ENCODE results near the gene POLR2E. TPM values are rescaled to one million over a fixed set of nuclear protein-coding genes. Genes with fewer than 3 reads are reported as not detected.

The POLR2E gene
- total RNA-seq, 1 donor from 2014 or later = 155 TPM

GRCh38 chr19:1123381-1123780 lies 28.2 kb upstream of the POLR2E start:
- H3K9me3 ChIP-seq = no peaks in the 10 kb centered on the region
- H3K27ac ChIP-seq = no peak overlapping the region
- TF ChIP-seq CTCF (IDR thresholded peaks at IDR 0.05) = no peak
- DNase-seq (no peak), ATAC-seq (no peak)
- H3K4me1 ChIP-seq = no peaks in the 10 kb centered on the region
- no peaks in the 10 kb centered on the region for H3K27me3 ChIP-seq
- peaks cover 98% of the 10 kb centered on the region for H3K36me3 ChIP-seq
- intact Hi-C loops (cut with DNase I) = loop anchor here (10.0 kb wide), 1 partner anchor 51 kb away; the partner anchor contains the start of gene SBNO2
- no peak overlapping the region for H3K4me3 ChIP-seq

GRCh38 chr19:1122972-1123363 lies 27.8 kb upstream of the POLR2E start:
- no peaks in the 10 kb centered on the region for H3K9me3 ChIP-seq
- no peaks in the 10 kb centered on the region for H3K27me3 ChIP-seq
- H3K27ac ChIP-seq = no peak overlapping the region
- intact Hi-C loops (cut with DNase I) = loop anchor here (10.0 kb wide), 1 partner anchor 52 kb away; the partner anchor contains the start of gene SBNO2
- H3K4me3 ChIP-seq = no peak overlapping the region
- TF ChIP-seq CTCF (IDR thresholded peaks at IDR 0.05) = no peak
- DNase-seq (peak; percentile 89), ATAC-seq (peak; percentile 85)
- H3K4me1 ChIP-seq = no peaks in the 10 kb centered on the region
- peaks cover 99% of the 10 kb centered on the region for H3K36me3 ChIP-seq

- H3K36me3 ChIP-seq = peaks cover 99% of the 10 kb centered on the region
Observed at GRCh38 chr19:1122021-1122971, 27.1 kb upstream of the POLR2E start.

GRCh38 chr19:1121395-1121794 lies 26.2 kb upstream of the POLR2E start:
- Histone ChIP-seq H3K27me3 (no peaks in the 10 kb centered on the region), H3K4me3 (no peak overlapping the region), H3K36me3 (peaks cover 99% of the 10 kb centered on the region), H3K4me1 (no peaks in the 10 kb centered on the region), H3K27ac (no peak overlapping the region), H3K9me3 (no peaks in the 10 kb centered on the region)
- ATAC-seq = no peak
- intact Hi-C loops (cut with DNase I) = loop anchor here (10.0 kb wide), 1 partner anchor 53 kb away; the partner anchor contains the start of gene SBNO2
- TF ChIP-seq CTCF (IDR thresholded peaks at IDR 0.05) = no peak
- DNase-seq = no peak

More at GRCh38 chr19:1122021-1122971, 27.1 kb upstream of the POLR2E start:
- intact Hi-C loops (cut with DNase I) = loop anchor here (10.0 kb wide), 1 partner anchor 53 kb away; the partner anchor contains the start of gene SBNO2
- Histone ChIP-seq H3K4me3 (no peak overlapping the region), H3K27ac (no peak overlapping the region), H3K27me3 (no peaks in the 10 kb centered on the region), H3K9me3 (no peaks in the 10 kb centered on the region), H3K4me1 (no peaks in the 10 kb centered on the region)
- no peak for TF ChIP-seq CTCF (IDR thresholded peaks at IDR 0.05)
- no peak for ATAC-seq
- DNase-seq = no peak

GRCh38 chr19:1119475-1120217 lies 24.5 kb upstream of the POLR2E start:
- Histone ChIP-seq H3K9me3 (no peaks in the 10 kb centered on the region), H3K27me3 (no peaks in the 10 kb centered on the region), H3K27ac (no peak overlapping the region), H3K36me3 (peaks cover 99% of the 10 kb centered on the region), H3K4me1 (no peaks in the 10 kb centered on the region), H3K4me3 (no peak overlapping the region)
- no peak for ATAC-seq
- intact Hi-C loops (cut with DNase I) = loop anchor here (10.0 kb wide), 1 partner anchor 55 kb away; the partner anchor contains the start of gene SBNO2
- DNase-seq = no peak
- TF ChIP-seq CTCF (IDR thresholded peaks at IDR 0.05) = no peak

Measured in upper lobe of right lung (tissue), 1 donor.